HEK293T (cell line): Measurements from ENCODE around the gene ARHGEF28.

Experiments
- CTCF ChIA-PET: fragments of 350-600 bp; formaldehyde crosslinking; extraction: SDS; loops from one replicate; lab custom pipeline; 2021; ENCODE audit warnings: antibody characterized with exemption, inconsistent platforms; lab: Yijun Ruan, JAX
- POLR2A ChIA-PET: fragments of 350-600 bp; formaldehyde crosslinking; extraction: SDS; loops from one replicate; lab custom pipeline; 2020; ENCODE audit warnings: antibody characterized with exemption, inconsistent platforms; lab: Yijun Ruan, JAX
- DNase-seq: peaks from one replicate; pipeline ENCODE4 v3.0.0; 2012; ENCODE audit warnings: mixed read lengths; ENCODE audit errors: extremely low spot score
- ARNT ChIP-seq: fragments of 450-650 bp; IDR thresholded peaks from 2 replicates; pipeline ENCODE4 v1.6.1; 2017; ENCODE audit warnings: mild to moderate bottlenecking
- BHLHE40 ChIP-seq: fragments of 450-650 bp; IDR thresholded peaks from 2 replicates; pipeline ENCODE4 v1.6.1; 2016; ENCODE audit warnings: mild to moderate bottlenecking, moderate library complexity, borderline replicate concordance
- CTBP1 ChIP-seq: fragments of 450-650 bp; IDR thresholded peaks from 2 replicates; pipeline ENCODE4 v1.6.1; 2016; ENCODE audit warnings: borderline replicate concordance
- ELF4 ChIP-seq: fragments of 450-650 bp; IDR thresholded peaks from 2 replicates; pipeline ENCODE4 v1.6.1; 2017; ENCODE audit warnings: antibody characterized with exemption
- FOXA1 ChIP-seq: fragments of 450-650 bp; IDR thresholded peaks from 2 replicates; pipeline ENCODE4 v1.6.1; 2016; ENCODE audit warnings: mild to moderate bottlenecking
- FOXK2 ChIP-seq: fragments of 450-650 bp; IDR thresholded peaks from 2 replicates; pipeline ENCODE4 v1.6.1; 2016; ENCODE audit warnings: mild to moderate bottlenecking
- FOXM1 ChIP-seq: fragments of 450-650 bp; IDR thresholded peaks from 2 replicates; pipeline ENCODE4 v1.6.1; 2017; ENCODE audit warnings: mild to moderate bottlenecking, borderline replicate concordance
- HDGF ChIP-seq: fragments of 450-650 bp; IDR thresholded peaks from 2 replicates; pipeline ENCODE4 v1.6.1; 2017; ENCODE audit warnings: antibody characterized with exemption, borderline replicate concordance
- L3MBTL2 ChIP-seq: fragments of 450-650 bp; conservative IDR thresholded peaks from 2 replicates; pipeline ENCODE4 v1.6.1; 2016; ENCODE audit warnings: mild to moderate bottlenecking
- LEF1 ChIP-seq: fragments of 450-650 bp; IDR thresholded peaks from 2 replicates; pipeline ENCODE4 v1.6.1; 2017; ENCODE audit warnings: mild to moderate bottlenecking, borderline replicate concordance
- NFRKB ChIP-seq: fragments of 450-650 bp; IDR thresholded peaks from 2 replicates; pipeline ENCODE4 v1.6.1; 2016; ENCODE audit warnings: mild to moderate bottlenecking, moderate library complexity
- PKNOX1 ChIP-seq: fragments of 450-650 bp; IDR thresholded peaks from 2 replicates; pipeline ENCODE4 v1.6.1; 2016
- SP1 ChIP-seq: fragments of 450-650 bp; IDR thresholded peaks from 2 replicates; pipeline ENCODE4 v1.6.1; 2017
- SUZ12 ChIP-seq: fragments of 450-650 bp; IDR thresholded peaks from 2 replicates; pipeline ENCODE4 v1.6.1; 2016; ENCODE audit warnings: mild to moderate bottlenecking
- TARDBP ChIP-seq: fragments of 450-650 bp; IDR thresholded peaks from 2 replicates; pipeline ENCODE4 v1.6.1; 2016
- ZNF384 ChIP-seq: fragments of 450-650 bp; IDR thresholded peaks from 2 replicates; pipeline ENCODE4 v1.6.1; 2016

Gene ARHGEF28

DNA sequence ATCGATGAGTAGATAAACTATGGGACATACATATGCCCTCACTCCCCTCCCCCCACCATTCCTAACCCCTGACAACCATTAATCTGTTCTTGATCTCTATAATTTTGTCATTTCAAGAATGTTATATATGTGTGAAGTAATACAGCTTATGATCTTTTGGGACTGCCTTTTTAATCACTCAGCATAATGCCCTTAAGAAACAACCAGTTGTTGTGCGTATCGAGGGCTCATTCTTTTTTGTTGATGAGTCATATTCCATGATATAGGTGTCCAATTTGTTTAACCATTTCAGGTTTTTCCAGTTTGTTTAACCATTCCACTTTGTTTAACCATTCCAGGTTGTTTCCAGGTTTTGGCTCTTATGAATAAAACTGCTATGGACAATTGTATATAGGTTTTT, 75.6 kb downstream of the ARHGEF28 start:
- no peak for TF ChIP-seq ARNT
- no peak for TF ChIP-seq L3MBTL2
- TF ChIP-seq NFRKB, result no peak
- CTCF ChIA-PET, result no interaction called here
- POLR2A ChIA-PET, result no interaction called here
- DNase-seq, result no peak

DNA sequence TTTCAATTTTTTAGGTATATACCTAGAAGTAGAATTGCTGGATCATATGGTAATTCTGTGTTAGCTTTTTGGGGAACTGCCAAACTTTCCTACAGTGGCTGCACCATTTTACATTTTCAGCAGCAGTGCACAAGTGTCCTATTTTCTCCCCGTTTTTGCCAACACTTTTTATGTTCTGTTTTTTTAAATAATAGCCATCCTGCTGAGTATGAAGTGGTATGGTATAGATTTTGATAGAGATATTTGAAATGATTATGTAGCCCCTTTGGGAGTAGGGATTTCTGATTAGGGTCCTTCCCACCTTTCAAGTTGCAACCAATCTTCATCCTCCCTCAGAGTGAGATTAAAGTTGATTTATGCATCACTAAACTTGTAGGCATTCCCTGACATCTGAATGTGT, 76.5 kb downstream of the ARHGEF28 start:
- CTCF ChIA-PET, result no interaction called here
- POLR2A ChIA-PET, result no interaction called here
- TF ChIP-seq LEF1, result no peak
- TF ChIP-seq ELF4, result no peak
- no peak for TF ChIP-seq TARDBP
- no peak for TF ChIP-seq ZNF384
- no peak for TF ChIP-seq HDGF
- TF ChIP-seq SP1, result no peak
- no peak for TF ChIP-seq FOXK2
- TF ChIP-seq NFRKB, result no peak
- no peak for TF ChIP-seq BHLHE40
- TF ChIP-seq PKNOX1, result no peak
- no peak for TF ChIP-seq SUZ12

DNA sequence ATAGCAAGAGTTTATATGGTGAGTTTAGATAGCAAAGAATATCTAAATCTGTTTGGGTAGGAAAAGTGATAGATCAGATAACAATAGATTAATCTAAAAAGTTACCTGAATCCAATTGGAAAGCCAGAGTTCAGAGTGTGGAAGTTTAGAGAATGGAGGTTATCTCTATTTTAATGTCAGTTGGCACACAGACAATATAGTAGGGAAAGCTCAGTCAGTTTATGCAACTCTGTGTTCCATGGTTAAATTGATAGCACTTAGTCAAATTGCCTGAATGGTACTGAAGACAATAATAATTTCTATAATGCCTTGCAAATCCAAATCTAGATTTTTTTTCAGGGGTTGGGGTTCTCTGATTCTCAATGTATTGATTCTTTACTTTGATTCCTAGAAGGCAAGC, 77.0 kb downstream of the ARHGEF28 start:
- no peak for DNase-seq
- ChIA-PET POLR2A (no interaction called here), CTCF (no interaction called here)
- TF ChIP-seq FOXM1, result no peak
- TF ChIP-seq PKNOX1, result no peak
- no peak for TF ChIP-seq ELF4
- no peak for TF ChIP-seq L3MBTL2
- TF ChIP-seq TARDBP, result no peak
- TF ChIP-seq NFRKB, result no peak
- no peak for TF ChIP-seq ZNF384
- no peak for TF ChIP-seq CTBP1
- no peak for TF ChIP-seq SP1
- TF ChIP-seq HDGF, result no peak
- TF ChIP-seq FOXK2, result no peak
- no peak for TF ChIP-seq BHLHE40

More for the DNA sequence above, 76.5 kb downstream of the ARHGEF28 start:
- DNase-seq, result no peak

- no peak for TF ChIP-seq PKNOX1
- no peak for TF ChIP-seq HDGF
- TF ChIP-seq ZNF384, result no peak
- TF ChIP-seq L3MBTL2, result no peak
- TF ChIP-seq NFRKB, result no peak
- TF ChIP-seq ARNT, result no peak
- TF ChIP-seq FOXM1, result no peak
- no peak for TF ChIP-seq ELF4
- no peak for TF ChIP-seq FOXA1
- no peak for TF ChIP-seq FOXK2
- ChIA-PET POLR2A (no interaction called here), CTCF (no interaction called here)
- no peak for DNase-seq
Observed at GRCh38 chr5:73705364-73705763, 79.4 kb downstream of the ARHGEF28 start.

DNA sequence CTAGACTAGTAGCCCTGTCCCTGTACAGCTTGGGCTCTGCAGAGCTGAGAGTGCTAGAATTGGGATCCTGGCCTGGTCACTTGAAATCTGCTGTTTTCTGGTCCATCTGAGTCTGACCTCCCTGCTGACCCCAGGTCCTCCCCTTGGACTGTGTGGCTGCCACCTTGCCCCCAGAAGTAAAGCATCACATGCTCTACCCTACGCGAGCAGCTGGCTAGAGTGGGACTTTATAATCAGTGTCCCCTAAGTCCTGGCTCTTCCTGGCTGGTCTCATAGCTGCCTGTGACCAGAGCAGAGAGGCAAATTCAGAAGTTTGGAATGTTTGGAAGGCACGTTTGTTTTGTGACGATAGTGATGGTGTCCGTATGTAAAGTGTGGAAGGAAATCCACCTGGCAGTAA, 81.0 kb downstream of the ARHGEF28 start:
- DNase-seq, result no peak
- no peak for TF ChIP-seq CTBP1
- TF ChIP-seq NFRKB, result no peak
- TF ChIP-seq L3MBTL2, result no peak
- TF ChIP-seq HDGF, result no peak
- TF ChIP-seq FOXA1, result no peak
- no peak for TF ChIP-seq TARDBP
- TF ChIP-seq ELF4, result no peak
- no peak for TF ChIP-seq PKNOX1
- TF ChIP-seq ZNF384, result no peak
- no peak for TF ChIP-seq LEF1
- TF ChIP-seq ARNT, result no peak
- TF ChIP-seq FOXM1, result no peak
- TF ChIP-seq SP1, result no peak
- ChIA-PET POLR2A (no interaction called here), CTCF (interaction anchor here (0.6 kb wide), 2 partner anchors 59 to 97 kb away, joined by 3 read pairs; no protein-coding TSS in a partner anchor)

- CTCF ChIA-PET, result no interaction called here
Observed at GRCh38 chr5:73709536-73710129, 83.6 kb downstream of the ARHGEF28 start.

More at GRCh38 chr5:73709536-73710129, 83.6 kb downstream of the ARHGEF28 start:
- no peak for TF ChIP-seq ELF4
- no peak for TF ChIP-seq BHLHE40
- TF ChIP-seq SUZ12, result no peak
- TF ChIP-seq PKNOX1, result no peak
- TF ChIP-seq TARDBP, result no peak
- TF ChIP-seq ZNF384, result no peak
- no peak for TF ChIP-seq FOXA1
- no peak for TF ChIP-seq SP1
- no peak for TF ChIP-seq LEF1
- TF ChIP-seq FOXM1, result no peak
- no peak for TF ChIP-seq FOXK2
- TF ChIP-seq NFRKB, result no peak
- TF ChIP-seq ARNT, result no peak
- no peak for TF ChIP-seq CTBP1
- no peak for TF ChIP-seq HDGF
- no peak for TF ChIP-seq L3MBTL2
- no peak for DNase-seq
- POLR2A ChIA-PET, result no interaction called here
